ENCODE measurements around the gene PBX1.

DNA sequence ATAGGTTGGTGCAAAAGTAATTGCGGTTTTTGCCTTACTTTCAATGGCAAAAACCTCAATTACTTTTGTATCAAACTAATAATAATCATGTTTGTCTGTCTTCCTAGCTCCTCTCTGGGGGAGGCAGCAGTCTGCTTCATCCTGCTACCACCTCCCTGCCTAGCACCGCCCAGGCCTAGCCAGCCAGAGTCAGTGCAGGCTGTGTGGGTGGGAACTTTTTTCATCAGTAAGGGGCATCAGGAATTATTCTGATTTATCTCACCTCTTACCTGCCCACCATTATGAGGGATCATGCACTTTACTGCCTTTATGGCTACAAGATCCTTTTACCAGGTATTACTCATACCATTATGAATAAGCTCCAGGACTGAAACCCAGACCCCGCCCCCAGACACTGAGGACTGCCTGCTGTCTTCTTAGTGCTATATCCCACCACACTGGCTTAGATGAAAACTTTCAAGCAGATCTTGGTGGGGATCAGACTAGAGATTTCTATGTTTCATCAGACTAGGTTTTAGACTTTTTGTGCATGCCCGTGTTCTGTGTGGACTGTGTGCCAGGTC, 116.4 kb downstream of the PBX1 start:
- no peak for TF ChIP-seq CTCF (IDR thresholded peaks at IDR 0.05; ENCODE audit: low read depth, low read length, poor library complexity, severe bottlenecking)
- no peak for TF ChIP-seq EZH2phosphoT487 (IDR thresholded peaks at IDR 0.05; ENCODE audit: borderline replicate concordance, low read length)

All from DOHH2 (cell line).